GM19239 (cell line): Measurements from ENCODE around the gene CTDSP2.
"Not testable (repeated sequence)": the region's sequence is repeated elsewhere in the genome, so short reads cannot be mapped to it uniquely, and the experiment has no call there.

ENCODE experiments used
- DNase-seq: peaks from one replicate; pipeline ENCODE4 v3.0.0; 2011; ENCODE audit warnings: low spot score; ENCODE audit not compliant: insufficient read length
- FAIRE-seq: peaks from 2 replicates; lab custom pipeline; 2011; peaks lifted over from hg19 to GRCh38; lab: Jason Lieb, UNC

CTDSP2 gene

GRCh38 chr12:57796996-57797395 is 49.5 kb downstream of the CTDSP2 start:
- no peak for FAIRE-seq
- no peak for DNase-seq

- FAIRE-seq (no peak), DNase-seq (no peak)
These were observed 51.2 kb downstream of the CTDSP2 start for GRCh38 chr12:57795354-57795753.

GRCh38 chr12:57793920-57794319 is 52.6 kb downstream of the CTDSP2 start:
- FAIRE-seq, result no peak

GRCh38 chr12:57783861-57784260 is 62.7 kb downstream of the CTDSP2 start:
- FAIRE-seq, result no peak
- no peak for DNase-seq

More at GRCh38 chr12:57793920-57794319, 52.6 kb downstream of the CTDSP2 start:
- no peak for DNase-seq

GRCh38 chr12:57783466-57783801 is 63.1 kb downstream of the CTDSP2 start:
- DNase-seq (no peak), FAIRE-seq (no peak)

- DNase-seq, result peak; percentile 73
- FAIRE-seq, result peak; percentile 91
These were observed 63.7 kb downstream of the CTDSP2 start, which contains the start of gene TSFM for GRCh38 chr12:57782608-57783465. Gene TSFM (plus strand): TSS chr12:57782787. CDS start chr12:57782802, 15 bp downstream.

GRCh38 chr12:57782243-57782607 is 64.3 kb downstream of the CTDSP2 start:
- no peak for DNase-seq
- no peak for FAIRE-seq

GRCh38 chr12:57781801-57782200 is 64.7 kb downstream of the CTDSP2 start:
- DNase-seq (no peak), FAIRE-seq (no peak)

- no peak for FAIRE-seq
- DNase-seq, result no peak
These were observed 65.3 kb downstream of the CTDSP2 start for GRCh38 chr12:57781244-57781643.

GRCh38 chr12:57780284-57780897 is 66.1 kb downstream of the CTDSP2 start:
- DNase-seq, result no peak
- no peak for FAIRE-seq

- no peak for FAIRE-seq
These were observed 66.8 kb downstream of the CTDSP2 start for GRCh38 chr12:57779736-57780135.

GRCh38 chr12:57777911-57778310 is 68.6 kb downstream of the CTDSP2 start:
- no peak for FAIRE-seq
- no peak for DNase-seq

More at GRCh38 chr12:57779736-57780135, 66.8 kb downstream of the CTDSP2 start:
- no peak for DNase-seq

GRCh38 chr12:57777367-57777766 is 69.2 kb downstream of the CTDSP2 start:
- DNase-seq (no peak), FAIRE-seq (no peak)

- no peak for DNase-seq
- FAIRE-seq, result no peak
These were observed 70.3 kb downstream of the CTDSP2 start for GRCh38 chr12:57776247-57776587.

- DNase-seq (no peak), FAIRE-seq (no peak)
These were observed 70.8 kb downstream of the CTDSP2 start for GRCh38 chr12:57775563-57776246.

GRCh38 chr12:57775044-57775443 is 71.5 kb downstream of the CTDSP2 start:
- DNase-seq (no peak), FAIRE-seq (no peak)

- DNase-seq, FAIRE-seq: not testable (repeated sequence)
These were observed 71.9 kb downstream of the CTDSP2 start for GRCh38 chr12:57774634-57775033.

- no peak for DNase-seq
These were observed 73.9 kb downstream of the CTDSP2 start, which contains the start of gene EEF1AKMT3 for GRCh38 chr12:57772429-57773322. Gene EEF1AKMT3 (plus strand): TSS chr12:57772614. CDS start chr12:57772725, 111 bp downstream.

GRCh38 chr12:57771873-57772428 is 74.6 kb downstream of the CTDSP2 start, which contains the start of gene METTL1:
Gene METTL1 (minus strand): TSS chr12:57772105. CDS start chr12:57772083, 22 bp downstream.
- FAIRE-seq, result peak; percentile 94
- DNase-seq, result peak; percentile 92

More at GRCh38 chr12:57772429-57773322, 73.9 kb downstream of the CTDSP2 start, which contains the start of gene EEF1AKMT3:
- FAIRE-seq, result peak; percentile 65
